Measurements from ENCODE around the gene SEMA3A.

DNA sequence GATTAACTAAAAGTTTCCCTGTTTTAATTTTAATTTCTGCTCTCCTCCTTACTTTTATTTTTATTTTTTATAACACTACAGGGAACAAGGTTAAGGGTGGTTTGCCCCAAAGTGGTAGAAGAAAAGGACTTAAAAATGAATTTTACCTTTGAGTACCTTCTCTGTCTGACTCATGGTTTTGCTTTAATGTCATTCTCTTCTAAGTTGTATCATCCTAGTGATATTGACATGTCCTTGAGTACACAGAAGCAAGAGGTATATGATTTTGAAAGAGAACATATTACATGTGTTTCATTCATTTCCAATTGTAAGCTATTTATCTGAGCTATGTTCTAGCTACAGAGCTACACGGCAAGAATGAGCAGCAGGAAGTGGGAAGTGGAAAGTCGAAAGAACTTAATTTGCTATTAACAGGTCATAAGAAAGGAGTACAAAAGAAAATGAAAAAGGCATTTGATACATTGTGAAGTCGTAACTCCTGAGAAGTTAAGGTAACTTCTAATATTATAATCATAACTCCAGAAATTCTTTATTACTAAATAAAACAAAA lies 112.5 kb downstream of the SEMA3A start:
- no peak for TF ChIP-seq ZFP30 (CRISPR knock-in tag; IDR thresholded peaks at IDR 0.05)
- no peak for TF ChIP-seq BACH2 (CRISPR knock-in tag; IDR thresholded peaks at IDR 0.05; ENCODE audit: borderline replicate concordance)
- TF ChIP-seq ZNF70 (CRISPR knock-in tag; IDR thresholded peaks at IDR 0.05): no peak
- TF ChIP-seq, protein P1, sequence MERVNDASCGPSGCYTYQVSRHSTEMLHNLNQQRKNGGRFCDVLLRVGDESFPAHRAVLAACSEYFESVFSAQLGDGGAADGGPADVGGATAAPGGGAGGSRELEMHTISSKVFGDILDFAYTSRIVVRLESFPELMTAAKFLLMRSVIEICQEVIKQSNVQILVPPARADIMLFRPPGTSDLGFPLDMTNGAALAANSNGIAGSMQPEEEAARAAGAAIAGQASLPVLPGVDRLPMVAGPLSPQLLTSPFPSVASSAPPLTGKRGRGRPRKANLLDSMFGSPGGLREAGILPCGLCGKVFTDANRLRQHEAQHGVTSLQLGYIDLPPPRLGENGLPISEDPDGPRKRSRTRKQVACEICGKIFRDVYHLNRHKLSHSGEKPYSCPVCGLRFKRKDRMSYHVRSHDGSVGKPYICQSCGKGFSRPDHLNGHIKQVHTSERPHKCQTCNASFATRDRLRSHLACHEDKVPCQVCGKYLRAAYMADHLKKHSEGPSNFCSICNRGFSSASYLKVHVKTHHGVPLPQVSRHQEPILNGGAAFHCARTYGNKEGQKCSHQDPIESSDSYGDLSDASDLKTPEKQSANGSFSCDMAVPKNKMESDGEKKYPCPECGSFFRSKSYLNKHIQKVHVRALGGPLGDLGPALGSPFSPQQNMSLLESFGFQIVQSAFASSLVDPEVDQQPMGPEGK (CRISPR knock-in tag; IDR thresholded peaks at IDR 0.05; ENCODE audit: borderline replicate concordance): no peak
- TF ChIP-seq TSHZ2 (CRISPR knock-in tag; IDR thresholded peaks at IDR 0.05): no peak
- TF ChIP-seq CSDC2 (CRISPR knock-in tag; IDR thresholded peaks at IDR 0.05): no peak
- no peak for TF ChIP-seq OSR1 (CRISPR knock-in tag; IDR thresholded peaks at IDR 0.05)
- TF ChIP-seq RARB (CRISPR knock-in tag; IDR thresholded peaks at IDR 0.05): no peak
- TF ChIP-seq, protein P2, sequence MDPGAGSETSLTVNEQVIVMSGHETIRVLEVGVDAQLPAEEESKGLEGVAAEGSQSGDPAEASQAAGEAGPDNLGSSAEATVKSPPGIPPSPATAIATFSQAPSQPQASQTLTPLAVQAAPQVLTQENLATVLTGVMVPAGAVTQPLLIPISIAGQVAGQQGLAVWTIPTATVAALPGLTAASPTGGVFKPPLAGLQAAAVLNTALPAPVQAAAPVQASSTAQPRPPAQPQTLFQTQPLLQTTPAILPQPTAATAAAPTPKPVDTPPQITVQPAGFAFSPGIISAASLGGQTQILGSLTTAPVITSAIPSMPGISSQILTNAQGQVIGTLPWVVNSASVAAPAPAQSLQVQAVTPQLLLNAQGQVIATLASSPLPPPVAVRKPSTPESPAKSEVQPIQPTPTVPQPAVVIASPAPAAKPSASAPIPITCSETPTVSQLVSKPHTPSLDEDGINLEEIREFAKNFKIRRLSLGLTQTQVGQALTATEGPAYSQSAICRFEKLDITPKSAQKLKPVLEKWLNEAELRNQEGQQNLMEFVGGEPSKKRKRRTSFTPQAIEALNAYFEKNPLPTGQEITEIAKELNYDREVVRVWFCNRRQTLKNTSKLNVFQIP (CRISPR knock-in tag; IDR thresholded peaks at IDR 0.05; ENCODE audit: borderline replicate concordance, low read depth): no peak
- TF ChIP-seq ZNF8 (CRISPR knock-in tag; IDR thresholded peaks at IDR 0.05): no peak
- no peak for TF ChIP-seq ZFP3 (CRISPR knock-in tag; IDR thresholded peaks at IDR 0.05)
- TF ChIP-seq ZNF565 (CRISPR knock-in tag; conservative IDR thresholded peaks at IDR 0.05; ENCODE audit: low read depth): no peak
